ENCODE results near the gene TMEM141. TPM values are rescaled to one million over a fixed set of nuclear protein-coding genes. Genes with fewer than 3 reads are reported as not detected.

Gene TMEM141
- polyA plus RNA-seq, 1 of the 3 experiments (the other 2 are of a cell fraction), result 112 TPM

DNA sequence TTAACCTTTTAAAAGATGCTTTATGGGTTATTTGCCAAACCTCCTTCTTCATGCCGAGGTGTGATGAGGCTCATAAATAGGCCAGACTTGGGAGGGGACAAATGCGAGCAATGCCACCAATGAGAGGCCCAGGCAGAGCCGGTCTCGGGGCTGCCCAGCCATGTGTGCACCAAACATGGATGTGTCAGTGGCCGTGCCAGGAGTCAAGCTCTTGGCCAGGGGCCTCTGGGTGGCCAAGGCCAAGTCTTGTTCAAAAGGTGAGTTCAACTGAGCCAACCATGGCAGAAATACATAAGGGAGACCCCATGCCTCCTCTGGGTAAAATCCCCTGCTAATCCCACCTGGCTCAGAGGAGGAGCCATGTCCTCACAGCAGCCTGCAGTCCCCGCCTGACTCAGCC is 16.0 kb upstream of the TMEM141 start (continued):
- TF ChIP-seq REST (IDR thresholded peaks at IDR 0.05; ENCODE audit: low read depth, low read length) (no peak), EZH2phosphoT487 (IDR thresholded peaks at IDR 0.05; ENCODE audit: borderline replicate concordance, low read depth) (no peak)

GRCh38 chr9:136776947-136777346 is 14.2 kb upstream of the TMEM141 start:
- no peak overlapping the region for H3K9ac ChIP-seq
- H2AFZ ChIP-seq (ENCODE audit: low read depth), result no peak overlapping the region
- peaks cover 42% of the 10 kb centered on the region for H3K27me3 ChIP-seq (ENCODE audit: insufficient read depth)
- ChIA-PET POLR2A (no interaction called here), CTCF (interaction anchor here (0.8 to 8.8 kb wide), 6 partner anchors 10 to 259 kb away, joined by 3 to 57 read pairs (median 11); partner anchors contain the start of genes ABCA2 and LCN8)
- no peaks in the 10 kb centered on the region for H3K79me2 ChIP-seq (ENCODE audit: insufficient read depth)
- H3K27ac ChIP-seq (ENCODE audit: low read depth in 2 of 2, low read length in 1 of 2), result no peak overlapping the region
- WGBS (ENCODE audit: low lambda C conversion rate), result 64% methylated on average over 7 of the region's 7 CpGs
- TF ChIP-seq ZBTB33 (IDR thresholded peaks at IDR 0.05; ENCODE audit: borderline replicate concordance, low read depth) (no peak), REST (IDR thresholded peaks at IDR 0.05; ENCODE audit: low read depth, low read length) (no peak), RCOR1 (IDR thresholded peaks at IDR 0.05; ENCODE audit: low read length) (no peak), MEF2A (IDR thresholded peaks at IDR 0.05; ENCODE audit: borderline replicate concordance, low read depth) (no peak), RAD21 (IDR thresholded peaks at IDR 0.05; ENCODE audit: low read length) (no peak), CHD2 (IDR thresholded peaks at IDR 0.05; ENCODE audit: low read length, partially characterized antibody) (no peak), FOXJ3 (CRISPR knock-in tag; IDR thresholded peaks at IDR 0.05) (no peak), EZH2phosphoT487 (IDR thresholded peaks at IDR 0.05; ENCODE audit: borderline replicate concordance, low read depth) (no peak), EP300 (IDR thresholded peaks at IDR 0.05; ENCODE audit: borderline replicate concordance in 1 of 2, low read depth in 1 of 2, low read length in 1 of 2) (no peak), JUND (IDR thresholded peaks at IDR 0.05) (no peak), NFIC (IDR thresholded peaks at IDR 0.05; ENCODE audit: borderline replicate concordance) (no peak), YY1 (IDR thresholded peaks at IDR 0.05; ENCODE audit: low read depth) (no peak), RFX5 (IDR thresholded peaks at IDR 0.05; ENCODE audit: low read length) (no peak)
- TF ChIP-seq, protein P1, sequence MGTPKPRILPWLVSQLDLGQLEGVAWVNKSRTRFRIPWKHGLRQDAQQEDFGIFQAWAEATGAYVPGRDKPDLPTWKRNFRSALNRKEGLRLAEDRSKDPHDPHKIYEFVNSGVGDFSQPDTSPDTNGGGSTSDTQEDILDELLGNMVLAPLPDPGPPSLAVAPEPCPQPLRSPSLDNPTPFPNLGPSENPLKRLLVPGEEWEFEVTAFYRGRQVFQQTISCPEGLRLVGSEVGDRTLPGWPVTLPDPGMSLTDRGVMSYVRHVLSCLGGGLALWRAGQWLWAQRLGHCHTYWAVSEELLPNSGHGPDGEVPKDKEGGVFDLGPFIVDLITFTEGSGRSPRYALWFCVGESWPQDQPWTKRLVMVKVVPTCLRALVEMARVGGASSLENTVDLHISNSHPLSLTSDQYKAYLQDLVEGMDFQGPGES (IDR thresholded peaks at IDR 0.05; ENCODE audit: low read depth, low read length), result no peak
- no peak overlapping the region for H3K4me3 ChIP-seq (ENCODE audit: low read depth in 2 of 2, low read length in 1 of 2)
- no peaks in the 10 kb centered on the region for H3F3A ChIP-seq (replicated peaks; ENCODE audit: insufficient read depth)
- no peaks in the 10 kb centered on the region for H3K9me3 ChIP-seq
- H3K4me1 ChIP-seq (ENCODE audit: control insufficient read depth in 1 of 2, insufficient read depth in 2 of 2, low read depth in 1 of 2, low read length in 1 of 2), result no peaks in the 10 kb centered on the region
- H4K20me1 ChIP-seq (ENCODE audit: insufficient read depth), result no peaks in the 10 kb centered on the region
- DNase-seq, result no peak
- H3K9me2 ChIP-seq, result no peaks in the 10 kb centered on the region
- H3K4me2 ChIP-seq, result no peak overlapping the region
- H3K36me3 ChIP-seq (replicated peaks in 1 of 2; ENCODE audit: control insufficient read depth in 1 of 2, insufficient read depth in 2 of 2, low read length in 1 of 2), result no peaks in the 10 kb centered on the region
